Suprapubic skin (tissue), 4 donors: ENCODE data around the gene FRMD3. TPM values are rescaled to one million over a fixed set of nuclear protein-coding genes. Genes with fewer than 3 reads are reported as not detected.

Experiments used
- DNase-seq, 2 donors: peaks; one replicate each; pipeline ENCODE4 v3.0.0-alpha.2; 2019; ENCODE audit warnings: low spot score in 2 of 2
- H3K27ac ChIP-seq: fragments of 200-600 bp; sonication (generic); one replicate; pipeline ENCODE4 v1.5.1; 2019
- H3K27me3 ChIP-seq: fragments of 200-600 bp; sonication (generic); one replicate; pipeline ENCODE4 v1.5.1; 2019
- H3K36me3 ChIP-seq: fragments of 200-600 bp; sonication (generic); one replicate; pipeline ENCODE4 v1.5.1; 2019
- H3K4me1 ChIP-seq: fragments of 200-600 bp; sonication (generic); one replicate; pipeline ENCODE4 v1.5.1; 2019
- H3K4me3 ChIP-seq: fragments of 200-600 bp; sonication (generic); one replicate; pipeline ENCODE4 v1.5.1; 2019; ENCODE audit warnings: mild to moderate bottlenecking
- H3K9me3 ChIP-seq: fragments of 200-600 bp; sonication (generic); one replicate; pipeline ENCODE4 v1.5.1; 2019
- EP300 ChIP-seq: sonication (generic); formaldehyde crosslinking; IDR thresholded peaks from one replicate; pipeline ENCODE4 v1.6.1; 2017; ENCODE audit warnings: antibody characterized with exemption
- POLR2A ChIP-seq, 2 donors: fragments of 450-650 bp; IDR thresholded peaks; one replicate each; pipeline ENCODE4 v1.6.1; 2017; ENCODE audit warnings: antibody characterized with exemption in 2 of 2, mild to moderate bottlenecking in 2 of 2, moderate library complexity in 2 of 2
- POLR2AphosphoS5 ChIP-seq, 3 donors: sonication (generic); formaldehyde crosslinking; IDR thresholded peaks; one replicate each; pipeline ENCODE4 v1.6.1; 2017; ENCODE audit warnings: antibody characterized with exemption in 3 of 3
- WGBS: methylation state at CpG from one replicate; pipeline ENCODE4 v1.1.5; 2018; 5-methylcytosine and 5-hydroxymethylcytosine counted together
- total RNA-seq, 4 donors: library from RNA; depleted of rRNA; stranded (reverse); fragments of >200 nt; gene quantifications; one replicate each; pipeline ENCODE4 v1.1.0, GENCODE V29; 2016
- TF ChIP-seq, protein P1 (sequence below), 2 donors: fragments of 200-600 bp in 1 of 2; fragments of 450-650 bp in 1 of 2; sonication (generic) in 1 of 2; IDR thresholded peaks; one replicate each; pipeline ENCODE4 v1.5.1; 2016 to 2019; ENCODE audit warnings: antibody characterized with exemption in 2 of 2, mild to moderate bottlenecking in 1 of 2, moderate library complexity in 1 of 2

FRMD3 gene
- total RNA-seq, 4 donors from 2014 or later, result 2.8 to 7.0 (median 5.2) TPM

DNA sequence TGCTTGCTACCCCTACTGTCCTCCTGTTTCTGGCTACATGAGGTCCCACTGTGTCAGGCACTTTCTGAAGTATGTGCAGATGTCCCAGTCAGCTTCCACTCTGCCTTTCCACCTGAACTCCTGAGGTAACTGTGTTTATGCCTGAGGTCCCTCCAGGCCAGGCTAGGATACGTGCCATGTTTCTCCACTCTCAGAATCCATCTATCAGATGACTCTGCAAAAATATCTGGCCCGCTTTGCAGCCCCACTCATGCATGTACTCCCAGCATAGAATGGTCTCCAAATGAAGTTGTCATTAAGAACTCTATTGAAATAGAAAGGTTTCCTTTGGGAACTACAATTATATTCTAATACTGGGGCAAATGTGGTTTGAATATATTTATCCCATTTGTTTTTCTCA, 243.4 kb downstream of the FRMD3 start:
- H3K27me3 ChIP-seq, result no peaks in the 10 kb centered on the region
- DNase-seq, result no peak
- peaks cover 3% of the 10 kb centered on the region for H3K4me1 ChIP-seq
- H3K4me3 ChIP-seq, result no peak overlapping the region
- 94% methylated on average over 2 of the region's 2 CpGs for WGBS
- H3K36me3 ChIP-seq, result peaks cover 3% of the 10 kb centered on the region
- no peaks in the 10 kb centered on the region for H3K9me3 ChIP-seq
- TF ChIP-seq, protein P1, sequence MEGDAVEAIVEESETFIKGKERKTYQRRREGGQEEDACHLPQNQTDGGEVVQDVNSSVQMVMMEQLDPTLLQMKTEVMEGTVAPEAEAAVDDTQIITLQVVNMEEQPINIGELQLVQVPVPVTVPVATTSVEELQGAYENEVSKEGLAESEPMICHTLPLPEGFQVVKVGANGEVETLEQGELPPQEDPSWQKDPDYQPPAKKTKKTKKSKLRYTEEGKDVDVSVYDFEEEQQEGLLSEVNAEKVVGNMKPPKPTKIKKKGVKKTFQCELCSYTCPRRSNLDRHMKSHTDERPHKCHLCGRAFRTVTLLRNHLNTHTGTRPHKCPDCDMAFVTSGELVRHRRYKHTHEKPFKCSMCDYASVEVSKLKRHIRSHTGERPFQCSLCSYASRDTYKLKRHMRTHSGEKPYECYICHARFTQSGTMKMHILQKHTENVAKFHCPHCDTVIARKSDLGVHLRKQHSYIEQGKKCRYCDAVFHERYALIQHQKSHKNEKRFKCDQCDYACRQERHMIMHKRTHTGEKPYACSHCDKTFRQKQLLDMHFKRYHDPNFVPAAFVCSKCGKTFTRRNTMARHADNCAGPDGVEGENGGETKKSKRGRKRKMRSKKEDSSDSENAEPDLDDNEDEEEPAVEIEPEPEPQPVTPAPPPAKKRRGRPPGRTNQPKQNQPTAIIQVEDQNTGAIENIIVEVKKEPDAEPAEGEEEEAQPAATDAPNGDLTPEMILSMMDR (IDR thresholded peaks at IDR 0.05), result no peak
- TF ChIP-seq EP300 (no peak), POLR2A (IDR thresholded peaks at IDR 0.05) (no peak), POLR2AphosphoS5 (IDR thresholded peaks at IDR 0.05) (no peak)
- H3K27ac ChIP-seq, result no peak overlapping the region

DNA sequence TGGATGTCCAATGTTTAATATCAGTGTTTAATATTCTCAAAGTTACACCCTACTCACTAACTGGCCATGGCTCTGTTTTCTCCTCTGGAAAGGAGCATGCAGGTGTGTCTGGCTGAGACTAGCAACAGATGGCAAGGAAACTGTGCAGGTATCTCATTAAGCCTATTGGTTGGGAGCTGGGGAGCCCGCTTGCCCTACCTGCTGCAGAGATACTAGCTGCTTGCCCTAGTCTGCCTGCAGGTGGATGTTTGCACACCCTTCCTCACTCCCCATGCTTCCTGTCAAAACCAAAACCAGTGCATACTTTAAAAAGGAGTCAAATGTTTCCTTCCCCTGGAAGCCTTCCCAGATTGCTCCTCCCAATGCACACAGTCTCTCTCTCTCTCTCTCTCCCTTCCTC, 247.0 kb downstream of the FRMD3 start:
- DNase-seq, result no peak
- no peak overlapping the region for H3K4me3 ChIP-seq
- H3K36me3 ChIP-seq, result no peaks in the 10 kb centered on the region
- H3K4me1 ChIP-seq, result no peaks in the 10 kb centered on the region
- H3K27me3 ChIP-seq, result no peaks in the 10 kb centered on the region
- TF ChIP-seq POLR2A (IDR thresholded peaks at IDR 0.05), result no peak
- TF ChIP-seq EP300, result no peak
- TF ChIP-seq, protein P1 (IDR thresholded peaks at IDR 0.05), result no peak
- no peak for TF ChIP-seq POLR2AphosphoS5 (IDR thresholded peaks at IDR 0.05)
- 78% methylated on average over 1 of the region's 1 CpG for WGBS
- H3K9me3 ChIP-seq, result no peaks in the 10 kb centered on the region
- H3K27ac ChIP-seq, result no peak overlapping the region

DNA sequence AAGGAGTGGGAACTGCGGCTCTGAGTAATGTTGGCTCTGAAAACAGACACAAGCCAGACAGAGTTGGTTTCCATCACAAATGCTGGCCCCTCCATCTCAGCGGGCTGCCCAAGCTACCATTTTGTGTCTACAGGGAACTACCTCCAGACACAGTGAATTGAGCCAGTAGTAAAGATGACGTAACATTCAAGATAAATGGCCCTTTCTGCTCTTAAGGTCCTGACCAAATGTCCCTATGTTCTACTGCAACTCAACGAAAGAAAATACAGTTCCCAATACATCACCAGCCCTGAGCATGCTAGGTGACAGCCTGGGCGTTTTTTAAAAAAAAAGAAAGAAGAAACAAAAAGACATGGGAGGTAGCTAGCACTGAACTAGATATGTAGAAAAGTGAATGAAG, 247.5 kb downstream of the FRMD3 start:
- no peak overlapping the region for H3K4me3 ChIP-seq
- TF ChIP-seq EP300 (no peak), POLR2AphosphoS5 (IDR thresholded peaks at IDR 0.05) (no peak), POLR2A (IDR thresholded peaks at IDR 0.05) (no peak)
- TF ChIP-seq, protein P1 (IDR thresholded peaks at IDR 0.05), result no peak

DNA sequence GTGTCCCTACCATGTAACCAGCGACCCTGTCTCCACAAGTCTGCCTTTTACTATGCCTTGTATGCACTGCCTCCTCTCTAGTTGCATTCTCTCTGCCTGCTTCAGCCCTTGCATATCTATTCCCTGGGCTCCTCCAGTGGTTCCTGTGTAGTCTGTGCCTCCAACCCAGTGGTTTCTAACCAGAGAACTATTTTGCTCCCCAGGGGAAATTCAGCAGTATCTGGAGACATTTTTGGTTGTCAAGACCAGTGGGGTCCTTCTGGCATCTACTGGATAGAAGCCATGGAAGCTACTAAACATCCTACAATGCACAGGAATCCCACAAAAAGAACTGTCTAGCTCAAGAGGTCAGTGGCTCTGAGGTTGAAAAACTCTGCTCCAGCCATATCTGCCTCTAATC, 251.2 kb downstream of the FRMD3 start:
- H3K27ac ChIP-seq, result no peak overlapping the region
- WGBS, result 100% methylated on average over 1 of the region's 1 CpG
- H3K9me3 ChIP-seq, result no peaks in the 10 kb centered on the region
- no peak overlapping the region for H3K4me3 ChIP-seq
- no peaks in the 10 kb centered on the region for H3K27me3 ChIP-seq
- no peak for DNase-seq
- H3K4me1 ChIP-seq, result no peaks in the 10 kb centered on the region
- H3K36me3 ChIP-seq, result no peaks in the 10 kb centered on the region
- no peak for TF ChIP-seq POLR2AphosphoS5 (IDR thresholded peaks at IDR 0.05)
- no peak for TF ChIP-seq POLR2A (IDR thresholded peaks at IDR 0.05)

More for the DNA sequence above, 247.5 kb downstream of the FRMD3 start:
- H3K4me1 ChIP-seq, result no peaks in the 10 kb centered on the region
- H3K36me3 ChIP-seq, result no peaks in the 10 kb centered on the region
- no peaks in the 10 kb centered on the region for H3K27me3 ChIP-seq
- 54% methylated on average over 5 of the region's 5 CpGs for WGBS
- no peaks in the 10 kb centered on the region for H3K9me3 ChIP-seq
- H3K27ac ChIP-seq, result no peak overlapping the region
- no peak for DNase-seq

DNA sequence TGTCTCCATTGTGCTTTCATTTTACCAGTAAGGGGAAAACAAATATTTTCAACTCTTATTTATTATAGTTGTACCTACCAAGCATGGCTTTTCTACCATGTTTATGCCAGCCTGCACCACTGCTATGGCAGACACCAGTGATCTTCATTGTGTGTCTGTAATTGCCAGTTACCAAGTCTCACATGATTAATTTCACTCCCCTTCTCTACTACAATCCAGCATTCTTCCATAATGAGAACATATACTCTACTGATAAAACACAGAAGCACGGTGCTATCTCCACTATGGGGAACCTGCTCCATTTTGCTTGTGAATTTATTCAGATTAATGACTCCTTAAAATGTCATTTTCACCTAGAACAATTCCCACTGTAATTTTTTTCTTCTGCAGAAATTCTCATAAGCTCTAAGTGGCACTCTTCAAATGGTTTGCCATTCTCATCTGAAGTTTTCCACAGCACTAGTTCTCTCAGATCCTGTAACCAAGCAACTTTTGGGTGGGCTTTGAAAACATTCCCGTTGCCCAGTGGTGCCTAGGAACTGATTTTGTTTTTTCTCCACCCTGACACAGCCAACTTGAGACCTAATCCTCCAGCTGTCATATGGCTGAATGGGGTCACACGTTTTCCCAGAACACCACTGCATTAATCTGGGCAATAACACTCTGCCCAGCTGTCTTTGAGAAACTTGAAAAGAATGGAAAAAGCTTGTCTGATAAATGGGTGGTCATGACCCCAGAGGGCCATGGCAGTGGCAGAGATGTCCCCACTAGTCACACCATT, 252.6 kb downstream of the FRMD3 start:
- 72% methylated on average over 3 of the region's 3 CpGs for WGBS
- no peak for DNase-seq
- Histone ChIP-seq H3K9me3 (no peaks in the 10 kb centered on the region), H3K4me3 (no peak overlapping the region), H3K4me1 (peaks cover 12% of the 10 kb centered on the region), H3K36me3 (no peaks in the 10 kb centered on the region), H3K27ac (no peak overlapping the region), H3K27me3 (no peaks in the 10 kb centered on the region)
- TF ChIP-seq, protein P1 (IDR thresholded peaks at IDR 0.05), result no peak
- TF ChIP-seq POLR2AphosphoS5 (IDR thresholded peaks at IDR 0.05) (no peak), POLR2A (IDR thresholded peaks at IDR 0.05) (no peak), EP300 (no peak)
